Measurements from ENCODE around the gene FAM98A.

DNA sequence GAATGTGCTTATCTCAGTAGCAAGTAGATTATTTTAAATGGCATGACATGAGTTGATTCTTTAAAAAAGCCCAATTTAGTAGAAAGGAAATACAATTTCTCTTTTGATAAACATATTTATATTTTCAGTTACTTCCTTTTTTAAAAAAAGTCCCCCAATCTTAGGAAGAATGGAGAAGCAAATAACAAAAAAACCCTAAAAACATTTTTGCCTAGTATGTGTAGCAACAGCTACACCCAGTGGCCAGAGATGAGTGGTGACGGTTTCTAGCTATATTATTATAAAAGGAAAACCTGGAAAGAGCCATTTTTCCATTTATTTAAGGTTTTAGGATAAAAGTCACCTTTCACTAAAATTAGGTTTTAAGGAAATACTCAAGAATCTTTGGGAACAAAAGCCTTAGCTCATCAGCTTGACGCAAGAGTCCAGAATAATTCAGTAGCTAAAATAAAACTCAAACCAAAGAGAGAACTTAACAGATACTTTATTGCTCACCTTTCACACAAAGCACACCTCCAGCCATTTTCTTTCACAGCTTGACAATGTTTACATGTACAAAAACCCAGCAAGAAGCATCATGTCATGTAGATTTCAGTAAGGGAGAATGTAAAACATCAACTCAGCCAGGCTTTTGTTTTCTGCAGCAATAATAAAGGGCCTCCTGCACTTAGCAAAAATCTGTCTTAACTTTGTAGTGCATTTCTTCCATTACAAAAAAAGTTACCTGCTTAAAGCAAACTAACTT is 15.7 kb downstream of the FAM98A start:
- TF ChIP-seq POLR2AphosphoS5 (IDR thresholded peaks at IDR 0.05; ENCODE audit: low read depth): no peak
- TF ChIP-seq, protein P1, sequence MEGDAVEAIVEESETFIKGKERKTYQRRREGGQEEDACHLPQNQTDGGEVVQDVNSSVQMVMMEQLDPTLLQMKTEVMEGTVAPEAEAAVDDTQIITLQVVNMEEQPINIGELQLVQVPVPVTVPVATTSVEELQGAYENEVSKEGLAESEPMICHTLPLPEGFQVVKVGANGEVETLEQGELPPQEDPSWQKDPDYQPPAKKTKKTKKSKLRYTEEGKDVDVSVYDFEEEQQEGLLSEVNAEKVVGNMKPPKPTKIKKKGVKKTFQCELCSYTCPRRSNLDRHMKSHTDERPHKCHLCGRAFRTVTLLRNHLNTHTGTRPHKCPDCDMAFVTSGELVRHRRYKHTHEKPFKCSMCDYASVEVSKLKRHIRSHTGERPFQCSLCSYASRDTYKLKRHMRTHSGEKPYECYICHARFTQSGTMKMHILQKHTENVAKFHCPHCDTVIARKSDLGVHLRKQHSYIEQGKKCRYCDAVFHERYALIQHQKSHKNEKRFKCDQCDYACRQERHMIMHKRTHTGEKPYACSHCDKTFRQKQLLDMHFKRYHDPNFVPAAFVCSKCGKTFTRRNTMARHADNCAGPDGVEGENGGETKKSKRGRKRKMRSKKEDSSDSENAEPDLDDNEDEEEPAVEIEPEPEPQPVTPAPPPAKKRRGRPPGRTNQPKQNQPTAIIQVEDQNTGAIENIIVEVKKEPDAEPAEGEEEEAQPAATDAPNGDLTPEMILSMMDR (IDR thresholded peaks at IDR 0.05; ENCODE audit: insufficient read depth, low read length): peak; percentile 58
- no peak for TF ChIP-seq GABPA (IDR thresholded peaks at IDR 0.05; ENCODE audit: low read depth)
- no peak for TF ChIP-seq SPI1 (IDR thresholded peaks at IDR 0.05; ENCODE audit: borderline replicate concordance, low read depth)
- TF ChIP-seq, protein P2, sequence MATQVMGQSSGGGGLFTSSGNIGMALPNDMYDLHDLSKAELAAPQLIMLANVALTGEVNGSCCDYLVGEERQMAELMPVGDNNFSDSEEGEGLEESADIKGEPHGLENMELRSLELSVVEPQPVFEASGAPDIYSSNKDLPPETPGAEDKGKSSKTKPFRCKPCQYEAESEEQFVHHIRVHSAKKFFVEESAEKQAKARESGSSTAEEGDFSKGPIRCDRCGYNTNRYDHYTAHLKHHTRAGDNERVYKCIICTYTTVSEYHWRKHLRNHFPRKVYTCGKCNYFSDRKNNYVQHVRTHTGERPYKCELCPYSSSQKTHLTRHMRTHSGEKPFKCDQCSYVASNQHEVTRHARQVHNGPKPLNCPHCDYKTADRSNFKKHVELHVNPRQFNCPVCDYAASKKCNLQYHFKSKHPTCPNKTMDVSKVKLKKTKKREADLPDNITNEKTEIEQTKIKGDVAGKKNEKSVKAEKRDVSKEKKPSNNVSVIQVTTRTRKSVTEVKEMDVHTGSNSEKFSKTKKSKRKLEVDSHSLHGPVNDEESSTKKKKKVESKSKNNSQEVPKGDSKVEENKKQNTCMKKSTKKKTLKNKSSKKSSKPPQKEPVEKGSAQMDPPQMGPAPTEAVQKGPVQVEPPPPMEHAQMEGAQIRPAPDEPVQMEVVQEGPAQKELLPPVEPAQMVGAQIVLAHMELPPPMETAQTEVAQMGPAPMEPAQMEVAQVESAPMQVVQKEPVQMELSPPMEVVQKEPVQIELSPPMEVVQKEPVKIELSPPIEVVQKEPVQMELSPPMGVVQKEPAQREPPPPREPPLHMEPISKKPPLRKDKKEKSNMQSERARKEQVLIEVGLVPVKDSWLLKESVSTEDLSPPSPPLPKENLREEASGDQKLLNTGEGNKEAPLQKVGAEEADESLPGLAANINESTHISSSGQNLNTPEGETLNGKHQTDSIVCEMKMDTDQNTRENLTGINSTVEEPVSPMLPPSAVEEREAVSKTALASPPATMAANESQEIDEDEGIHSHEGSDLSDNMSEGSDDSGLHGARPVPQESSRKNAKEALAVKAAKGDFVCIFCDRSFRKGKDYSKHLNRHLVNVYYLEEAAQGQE (IDR thresholded peaks at IDR 0.05; ENCODE audit: insufficient replicate concordance, low read depth): no peak

Data from HL-60 (cell line).